Measurements from ENCODE around the gene EXD1. TPM values are rescaled to one million over a fixed set of nuclear protein-coding genes. Genes with fewer than 3 reads are reported as not detected.

The EXD1 gene
- total and polyA plus RNA-seq, 10 donors = not detected

DNA sequence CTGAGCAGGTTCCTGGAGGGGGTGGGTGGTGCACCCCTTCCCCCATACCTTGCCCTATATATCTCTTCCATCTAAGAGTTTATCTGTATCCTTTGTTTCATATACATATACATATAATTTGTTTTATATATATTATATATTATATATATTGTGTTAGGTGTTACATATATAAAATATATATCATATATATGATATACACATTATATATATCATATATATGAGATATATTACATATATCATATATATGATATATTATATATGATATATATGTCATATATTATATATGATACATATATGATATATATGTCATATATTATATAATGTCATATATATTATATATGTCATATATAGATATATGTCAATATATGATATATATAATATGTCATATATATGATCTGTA, 31.1 kb downstream of the EXD1 start:
- Histone ChIP-seq H3K27me3 (replicated peaks in 1 of 7) (peaks cover 0 to 4% (median 0%) of the 10 kb centered on the region in 7 donors), H3K9me3 (no peaks in the 10 kb centered on the region), H3K4me3 (no peak overlapping the region), H3K36me3 (no peaks in the 10 kb centered on the region), H3K27ac (no peak overlapping the region), H3K4me1 (no peaks in the 10 kb centered on the region)
- intact Hi-C loops (cut with DNase I; ENCODE audit: low total_unique reads) = no loop called here
- DNase-seq = no peak
- TF ChIP-seq CTCF (IDR thresholded peaks at IDR 0.05 in 8 of 11, conservative IDR thresholded peaks at IDR 0.05 in 3 of 11) (no peak), POLR2AphosphoS5 (IDR thresholded peaks at IDR 0.05) (no peak), POLR2A (IDR thresholded peaks at IDR 0.05) (no peak)

GRCh38 chr15:41194444-41194843, 36.1 kb downstream of the EXD1 start:
- no peak for TF ChIP-seq CTCF (IDR thresholded peaks at IDR 0.05 in 8 of 11, conservative IDR thresholded peaks at IDR 0.05 in 3 of 11)
- no peak for TF ChIP-seq POLR2AphosphoS5 (IDR thresholded peaks at IDR 0.05)
- H3K9me3 ChIP-seq = no peaks in the 10 kb centered on the region
- no peak for DNase-seq
- no peaks in the 10 kb centered on the region for H3K36me3 ChIP-seq
- no peak overlapping the region for H3K4me3 ChIP-seq
- 93 to 100% (median 95%) methylated on average over 1 of the region's 1 CpG for WGBS, 5 donors
- H3K27ac ChIP-seq = no peak overlapping the region
- H3K27me3 ChIP-seq (replicated peaks in 1 of 7) = no peaks in the 10 kb centered on the region
- intact Hi-C loops (cut with DNase I; ENCODE audit: low total_unique reads) = no loop called here
- H3K4me1 ChIP-seq = no peaks in the 10 kb centered on the region

- no peaks in the 10 kb centered on the region for H3K27me3 ChIP-seq (replicated peaks in 1 of 7)
- no peak overlapping the region for H3K4me3 ChIP-seq
- H3K27ac ChIP-seq = no peak overlapping the region
- intact Hi-C loops (cut with DNase I; ENCODE audit: low total_unique reads) = loop anchor here (5.0 kb wide), 2 partner anchors 161 to 286 kb away; no protein-coding TSS in a partner anchor
- no peaks in the 10 kb centered on the region for H3K36me3 ChIP-seq
- peaks cover 0 to 4% (median 0%) of the 10 kb centered on the region in 6 donors for H3K4me1 ChIP-seq
- 63 to 76% (median 63%) methylated on average over 2 of the region's 2 CpGs for WGBS, 5 donors
- H3K9me3 ChIP-seq = no peaks in the 10 kb centered on the region
- no peak for TF ChIP-seq POLR2AphosphoS5 (IDR thresholded peaks at IDR 0.05)
- no peak for TF ChIP-seq POLR2A (IDR thresholded peaks at IDR 0.05)
- no peak for TF ChIP-seq CTCF (IDR thresholded peaks at IDR 0.05 in 8 of 11, conservative IDR thresholded peaks at IDR 0.05 in 3 of 11)
- no peak for DNase-seq
Observed at GRCh38 chr15:41183581-41183980, 47.0 kb downstream of the EXD1 start.

GRCh38 chr15:41182266-41182665, 48.3 kb downstream of the EXD1 start:
- no peaks in the 10 kb centered on the region for H3K9me3 ChIP-seq
- no peak for DNase-seq
- intact Hi-C loops (cut with DNase I; ENCODE audit: low total_unique reads) = loop anchor here (5.0 kb wide), 2 partner anchors 160 to 285 kb away; no protein-coding TSS in a partner anchor
- H3K27me3 ChIP-seq (replicated peaks in 1 of 7) = no peaks in the 10 kb centered on the region
- 64 to 70% (median 69%) methylated on average over 4 of the region's 4 CpGs for WGBS, 5 donors
- H3K4me1 ChIP-seq = peaks cover 0 to 4% (median 0%) of the 10 kb centered on the region in 6 donors
- H3K4me3 ChIP-seq = no peak overlapping the region
- no peak overlapping the region for H3K27ac ChIP-seq
- no peak for TF ChIP-seq POLR2A (IDR thresholded peaks at IDR 0.05)
- TF ChIP-seq POLR2AphosphoS5 (IDR thresholded peaks at IDR 0.05) = no peak
- no peak for TF ChIP-seq CTCF (IDR thresholded peaks at IDR 0.05 in 8 of 11, conservative IDR thresholded peaks at IDR 0.05 in 3 of 11)
- no peaks in the 10 kb centered on the region for H3K36me3 ChIP-seq

All from spleen (tissue), 11 donors.